GM21576 (cell line): ENCODE results near the gene UGT3A1.
"Not testable (repeated sequence)": the region's sequence is repeated elsewhere in the genome, so short reads cannot be mapped to it uniquely, and the experiment has no call there.

Experiments used
- ATAC-seq: cut with Tn5 transposase; IDR thresholded peaks from one replicate; pipeline ENCODE4 v1.9.1; 2021; ENCODE audit warnings: mild to moderate bottlenecking, moderate library complexity; ENCODE audit not compliant: unreplicated experiment

The UGT3A1 gene, protein sequence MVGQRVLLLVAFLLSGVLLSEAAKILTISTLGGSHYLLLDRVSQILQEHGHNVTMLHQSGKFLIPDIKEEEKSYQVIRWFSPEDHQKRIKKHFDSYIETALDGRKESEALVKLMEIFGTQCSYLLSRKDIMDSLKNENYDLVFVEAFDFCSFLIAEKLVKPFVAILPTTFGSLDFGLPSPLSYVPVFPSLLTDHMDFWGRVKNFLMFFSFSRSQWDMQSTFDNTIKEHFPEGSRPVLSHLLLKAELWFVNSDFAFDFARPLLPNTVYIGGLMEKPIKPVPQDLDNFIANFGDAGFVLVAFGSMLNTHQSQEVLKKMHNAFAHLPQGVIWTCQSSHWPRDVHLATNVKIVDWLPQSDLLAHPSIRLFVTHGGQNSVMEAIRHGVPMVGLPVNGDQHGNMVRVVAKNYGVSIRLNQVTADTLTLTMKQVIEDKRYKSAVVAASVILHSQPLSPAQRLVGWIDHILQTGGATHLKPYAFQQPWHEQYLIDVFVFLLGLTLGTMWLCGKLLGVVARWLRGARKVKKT

DNA sequence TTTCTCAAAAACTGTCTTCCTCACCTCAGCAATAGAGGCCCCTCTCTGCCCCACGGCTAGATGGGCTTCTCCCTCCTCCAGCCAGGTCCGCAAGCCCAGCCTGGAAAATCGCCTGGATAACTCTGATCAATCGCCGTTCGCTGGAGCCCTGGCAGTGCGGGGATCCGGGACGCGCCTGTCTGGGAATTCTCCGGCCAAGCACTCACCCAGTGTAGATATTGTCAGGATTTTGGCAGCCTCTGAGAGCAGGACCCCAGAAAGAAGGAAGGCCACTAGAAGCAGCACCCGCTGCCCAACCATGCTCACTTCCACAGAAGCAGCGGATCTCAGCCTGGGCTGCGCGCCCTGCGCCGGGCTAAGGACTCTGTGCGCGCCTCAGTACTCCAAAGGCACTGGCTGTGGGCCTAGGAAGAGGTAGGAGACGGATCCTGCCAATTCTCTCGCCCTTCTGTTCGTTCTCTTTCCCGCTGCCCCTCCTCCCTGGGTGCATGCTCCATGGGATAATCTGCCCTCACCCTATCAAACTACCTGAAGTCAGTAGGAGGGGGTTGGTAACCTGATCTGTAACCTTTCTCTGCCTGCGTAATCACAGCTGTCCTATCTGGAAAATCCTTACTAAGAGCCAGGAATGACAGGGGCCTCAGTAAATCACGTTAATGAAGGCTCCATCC is at the start of gene UGT3A1:
Gene UGT3A1, minus strand, starts transcription at position 450 of the 671 bp plus-strand sequence. Its CDS starts 150 bp downstream, at position 300.
- no peak for ATAC-seq

GRCh38 chr5:36035696-36036095 is 44.5 kb upstream of the UGT3A1 start:
- ATAC-seq, result no peak

GRCh38 chr5:36034536-36035134 is 43.4 kb upstream of the UGT3A1 start:
- ATAC-seq, result not testable (repeated sequence)

GRCh38 chr5:36033486-36033885 is 42.3 kb upstream of the UGT3A1 start:
- ATAC-seq, result no peak

DNA sequence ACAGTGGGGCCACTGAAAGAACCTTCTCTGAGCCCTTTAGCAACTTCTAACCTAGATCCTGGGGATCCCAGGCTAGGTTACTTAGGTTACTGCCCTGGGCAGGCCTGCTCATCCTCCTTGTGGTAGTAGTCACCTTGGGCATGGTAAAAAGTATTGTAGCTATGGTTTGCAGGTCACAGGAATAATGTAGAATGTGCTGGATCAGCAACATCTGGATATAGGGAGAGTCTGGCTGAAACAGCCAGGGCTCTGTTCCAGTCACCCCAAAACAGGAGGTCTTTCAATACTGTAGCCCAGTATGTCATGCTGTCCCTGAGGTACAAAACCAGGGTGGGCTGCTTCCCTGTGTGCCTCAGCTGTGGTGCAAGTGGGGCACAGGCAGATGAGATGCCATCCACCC is 41.9 kb upstream of the UGT3A1 start:
- no peak for ATAC-seq

DNA sequence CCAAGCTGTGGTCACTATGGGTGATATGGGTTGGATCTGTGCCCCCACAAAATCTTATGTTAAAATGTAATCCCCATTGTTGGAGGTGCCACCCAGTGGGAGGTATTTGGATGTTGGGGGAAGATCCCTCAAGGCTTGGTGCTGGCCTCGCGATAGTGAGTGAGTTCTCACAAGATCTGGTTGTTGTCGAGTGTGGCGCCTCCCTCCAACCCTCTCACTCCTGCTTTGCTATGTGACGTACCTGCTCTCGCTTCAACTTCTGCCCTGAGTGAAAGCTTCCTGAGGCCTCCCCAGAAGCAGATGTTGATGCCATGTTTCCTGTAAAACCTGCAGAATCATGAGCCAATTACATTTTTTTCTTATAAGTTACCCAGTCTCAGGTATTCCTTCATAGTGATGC is 40.0 kb upstream of the UGT3A1 start:
- no peak for ATAC-seq

DNA sequence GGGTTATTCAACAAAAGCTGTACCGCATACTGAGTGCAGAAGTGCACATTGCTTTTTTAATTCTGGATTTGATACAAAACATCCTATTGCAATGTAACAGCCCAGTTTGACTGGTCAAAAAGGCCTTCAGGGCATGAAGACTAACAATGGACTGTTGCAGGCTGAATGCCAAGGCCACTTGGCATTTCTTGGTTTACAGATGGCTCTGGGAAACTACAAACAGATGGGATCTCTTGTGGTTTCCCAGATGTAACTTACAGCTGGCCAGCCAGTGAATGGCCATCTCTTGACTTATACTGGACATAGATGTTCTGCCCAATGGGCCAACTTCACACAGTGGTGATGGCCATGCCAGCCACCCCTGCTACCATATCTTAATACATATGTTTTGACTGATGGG is 38.7 kb upstream of the UGT3A1 start:
- no peak for ATAC-seq

- ATAC-seq, result no peak
These were observed 37.8 kb upstream of the UGT3A1 start for GRCh38 chr5:36028816-36029465.

- ATAC-seq, result no peak
These were observed 36.5 kb upstream of the UGT3A1 start for GRCh38 chr5:36027711-36028110.

GRCh38 chr5:36026706-36027465 is 35.7 kb upstream of the UGT3A1 start:
- ATAC-seq, result no peak

DNA sequence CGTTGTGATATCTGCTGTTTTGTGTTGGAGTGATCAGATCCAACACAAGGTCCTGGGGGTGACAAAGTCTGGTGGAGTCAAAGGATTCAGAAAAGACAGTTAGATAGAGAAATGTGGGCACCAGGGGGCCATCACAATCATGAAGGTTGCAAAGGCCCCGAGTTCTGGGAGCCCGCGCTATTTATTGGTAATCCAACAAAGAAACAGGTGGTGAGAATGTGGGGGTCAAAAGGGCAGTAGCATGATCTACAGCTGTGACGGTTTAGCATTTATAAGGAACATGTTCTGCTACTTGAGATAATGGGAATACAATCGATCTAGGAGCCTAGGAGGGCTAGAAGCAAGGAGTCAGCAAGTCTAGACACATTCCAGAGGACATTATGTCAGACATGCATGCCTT is 31.1 kb upstream of the UGT3A1 start:
- ATAC-seq, result not testable (repeated sequence)

DNA sequence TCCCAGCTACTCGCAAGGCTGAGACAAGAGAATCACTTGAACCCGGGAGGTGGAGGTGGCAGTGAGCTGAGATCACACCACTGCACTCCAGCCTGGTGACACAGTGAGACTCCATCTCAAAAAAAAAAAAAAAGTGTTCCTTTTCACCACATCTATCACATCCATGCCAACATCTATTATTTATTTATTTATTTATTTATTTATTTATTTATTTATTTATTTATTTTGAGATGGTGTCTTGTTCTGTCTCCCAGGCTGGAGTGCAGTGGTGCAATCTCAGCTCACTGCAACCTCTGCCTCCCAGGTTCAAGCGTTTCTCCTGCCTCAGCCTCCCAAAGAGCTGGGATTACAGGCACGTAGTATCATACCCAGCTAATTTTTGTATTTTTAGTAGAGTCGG is 28.4 kb upstream of the UGT3A1 start:
- not testable (repeated sequence) for ATAC-seq

- ATAC-seq, result no peak
These were observed 26.4 kb upstream of the UGT3A1 start for GRCh38 chr5:36017622-36018021.

GRCh38 chr5:36017004-36017403 is 25.8 kb upstream of the UGT3A1 start:
- ATAC-seq, result no peak

DNA sequence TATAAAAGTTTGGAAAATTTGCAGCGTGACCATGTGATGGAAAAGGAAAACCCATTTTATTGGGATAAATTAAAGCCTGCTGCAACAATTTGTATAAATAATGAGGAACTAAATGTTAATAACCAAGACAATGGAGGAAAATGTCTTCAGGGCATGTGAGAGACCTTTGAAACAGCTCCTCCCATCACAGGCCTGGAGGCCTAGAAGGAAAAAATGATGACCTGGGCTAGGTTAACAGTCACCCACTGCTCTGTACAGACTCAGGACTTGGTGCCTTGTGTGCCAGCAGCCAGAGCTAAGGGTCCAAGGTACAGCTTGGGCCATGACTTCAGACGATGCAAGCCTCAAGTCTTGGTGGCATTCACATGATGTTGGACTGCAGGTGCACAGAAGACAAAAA is 22.0 kb upstream of the UGT3A1 start:
- ATAC-seq, result no peak

DNA sequence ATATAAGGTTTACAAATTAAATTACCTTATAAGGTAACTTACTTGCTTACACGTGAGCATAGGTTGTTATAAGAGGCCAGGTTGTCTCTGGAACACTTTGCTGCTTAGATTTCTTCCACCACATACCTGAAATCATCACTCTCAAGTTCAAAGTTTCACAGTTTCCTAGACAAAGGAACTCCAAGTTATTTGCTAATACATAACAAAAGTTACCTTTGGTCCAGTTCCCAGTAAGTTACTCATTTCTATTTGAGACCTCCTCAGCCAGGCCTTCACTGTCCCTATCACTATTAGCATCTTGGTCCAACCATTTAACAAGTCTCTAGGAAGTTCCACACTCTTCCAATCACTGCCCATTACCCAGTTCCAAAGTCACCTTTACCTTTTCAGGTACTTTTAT is 18.5 kb upstream of the UGT3A1 start:
- no peak for ATAC-seq

- no peak for ATAC-seq
These were observed 16.2 kb upstream of the UGT3A1 start for GRCh38 chr5:36007366-36007765.

- ATAC-seq, result no peak
These were observed 15.0 kb upstream of the UGT3A1 start for GRCh38 chr5:36006163-36006562.

GRCh38 chr5:36001032-36001431 is 9.8 kb upstream of the UGT3A1 start:
- ATAC-seq, result no peak

GRCh38 chr5:35999547-35999946 is 8.4 kb upstream of the UGT3A1 start:
- no peak for ATAC-seq
